ENCODE results near the gene RNF150. TPM values are rescaled to one million over a fixed set of nuclear protein-coding genes. Genes with fewer than 3 reads are reported as not detected.

Gene RNF150
- total RNA-seq, 1 experiment from 2014 or later = 0.15 TPM

DNA sequence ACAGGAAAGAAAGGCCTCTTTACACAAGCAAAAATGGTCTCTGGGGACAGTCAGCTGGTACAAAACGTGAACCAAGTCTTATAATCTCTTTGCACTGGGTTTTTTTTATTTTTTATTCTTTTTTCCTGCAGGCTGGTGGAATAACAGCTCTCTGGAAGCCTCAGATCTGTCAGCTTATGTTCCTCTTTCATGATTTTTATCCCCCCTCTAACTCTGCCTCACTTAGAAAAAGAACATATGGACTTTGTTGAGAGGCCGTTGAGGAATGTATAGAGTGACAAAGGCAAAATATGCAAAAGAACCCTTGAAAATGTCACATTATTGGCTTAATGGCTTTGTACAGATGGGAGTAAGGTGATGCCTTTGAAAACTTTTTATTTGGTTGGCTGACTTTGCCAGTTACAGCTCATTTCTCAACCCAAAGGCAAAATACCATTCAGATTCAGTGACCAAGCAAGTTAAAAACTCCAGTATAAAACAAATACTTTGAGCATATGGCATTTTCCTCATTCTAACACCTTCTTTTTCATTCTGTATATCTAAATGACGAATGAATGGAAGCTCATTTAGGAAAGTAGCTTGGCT is 111.1 kb downstream of the RNF150 start:
- no peaks in the 10 kb centered on the region for H3F3A ChIP-seq (ENCODE audit: insufficient read depth, low read depth)
- BruUV-seq (replicated peaks) = no TSS peak
- H3K4me3 ChIP-seq = no peak overlapping the region
- no peaks in the 10 kb centered on the region for H3K36me3 ChIP-seq (ENCODE audit: low read depth)
- H3K4me2 ChIP-seq = no peak overlapping the region
- ChIA-PET CTCF (interaction anchor here (0.5 kb wide), 1 partner anchor 122 kb away, joined by 4 read pairs; no protein-coding TSS in a partner anchor), POLR2A (ENCODE audit: unreplicated experiment) (interaction anchor here (0.7 kb wide), 1 partner anchor 135 kb away, joined by 10 read pairs; no protein-coding TSS in a partner anchor)
- H3K79me2 ChIP-seq (ENCODE audit: low read depth) = no peaks in the 10 kb centered on the region
- H3K4me1 ChIP-seq (replicated peaks; ENCODE audit: insufficient read depth) = no peaks in the 10 kb centered on the region
- no peaks in the 10 kb centered on the region for H3K9me3 ChIP-seq (ENCODE audit: insufficient read depth, low read depth)
- DNase-seq = no peak
- no peak overlapping the region for H2AFZ ChIP-seq
- no peaks in the 10 kb centered on the region for H3K9me2 ChIP-seq (ENCODE audit: insufficient read depth)
- TF ChIP-seq, protein P1, sequence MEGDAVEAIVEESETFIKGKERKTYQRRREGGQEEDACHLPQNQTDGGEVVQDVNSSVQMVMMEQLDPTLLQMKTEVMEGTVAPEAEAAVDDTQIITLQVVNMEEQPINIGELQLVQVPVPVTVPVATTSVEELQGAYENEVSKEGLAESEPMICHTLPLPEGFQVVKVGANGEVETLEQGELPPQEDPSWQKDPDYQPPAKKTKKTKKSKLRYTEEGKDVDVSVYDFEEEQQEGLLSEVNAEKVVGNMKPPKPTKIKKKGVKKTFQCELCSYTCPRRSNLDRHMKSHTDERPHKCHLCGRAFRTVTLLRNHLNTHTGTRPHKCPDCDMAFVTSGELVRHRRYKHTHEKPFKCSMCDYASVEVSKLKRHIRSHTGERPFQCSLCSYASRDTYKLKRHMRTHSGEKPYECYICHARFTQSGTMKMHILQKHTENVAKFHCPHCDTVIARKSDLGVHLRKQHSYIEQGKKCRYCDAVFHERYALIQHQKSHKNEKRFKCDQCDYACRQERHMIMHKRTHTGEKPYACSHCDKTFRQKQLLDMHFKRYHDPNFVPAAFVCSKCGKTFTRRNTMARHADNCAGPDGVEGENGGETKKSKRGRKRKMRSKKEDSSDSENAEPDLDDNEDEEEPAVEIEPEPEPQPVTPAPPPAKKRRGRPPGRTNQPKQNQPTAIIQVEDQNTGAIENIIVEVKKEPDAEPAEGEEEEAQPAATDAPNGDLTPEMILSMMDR (conservative IDR thresholded peaks at IDR 0.05) = no peak
- TF ChIP-seq EZH2 (IDR thresholded peaks at IDR 0.05; ENCODE audit: low read depth) = no peak
- H4K20me1 ChIP-seq (ENCODE audit: insufficient read depth) = no peaks in the 10 kb centered on the region
- H3K27ac ChIP-seq = no peak overlapping the region
- H3K27me3 ChIP-seq (ENCODE audit: insufficient read depth, low read depth) = no peaks in the 10 kb centered on the region
- intact Hi-C loops (cut with micrococcal nuclease; ENCODE audit: unreplicated experiment) = no loop called here

DNA sequence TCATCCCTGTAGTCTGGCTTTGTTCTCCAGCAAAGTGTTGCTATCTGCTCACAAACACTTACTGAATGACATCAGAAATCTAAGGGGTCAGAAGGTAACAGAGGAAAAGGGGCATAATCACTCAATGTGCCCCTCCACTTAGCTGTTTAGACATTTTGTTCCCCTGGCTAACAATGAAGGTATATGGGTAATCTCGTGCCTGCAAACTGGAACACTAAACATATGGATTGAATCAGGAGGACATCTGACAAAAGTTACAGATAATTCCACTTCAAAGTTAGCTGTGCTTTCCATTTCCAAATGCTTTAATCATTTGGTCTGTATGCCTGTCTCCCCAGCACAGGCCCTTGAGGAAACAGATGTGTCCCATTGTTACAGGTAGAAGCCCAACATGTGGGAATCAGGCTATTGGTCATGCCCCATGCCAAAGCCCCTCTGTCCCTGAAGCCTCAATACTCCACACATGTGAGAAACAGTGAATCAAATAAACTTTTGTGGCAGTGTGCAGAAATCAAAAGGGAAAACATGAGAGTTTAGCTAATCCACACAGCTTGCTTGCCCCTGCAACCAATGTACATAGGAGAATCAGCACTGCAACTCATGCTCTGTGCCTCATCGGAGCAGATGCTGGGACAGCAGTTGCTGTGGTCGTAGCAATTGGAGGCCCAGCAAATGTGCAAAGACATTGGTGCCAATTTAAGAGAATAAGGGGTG is 111.7 kb downstream of the RNF150 start:
- Histone ChIP-seq H4K20me1 (ENCODE audit: insufficient read depth) (no peaks in the 10 kb centered on the region), H3K27me3 (ENCODE audit: insufficient read depth, low read depth) (no peaks in the 10 kb centered on the region), H3K4me2 (no peak overlapping the region), H3K9me2 (ENCODE audit: insufficient read depth) (no peaks in the 10 kb centered on the region), H3F3A (ENCODE audit: insufficient read depth, low read depth) (no peaks in the 10 kb centered on the region), H3K36me3 (ENCODE audit: low read depth) (no peaks in the 10 kb centered on the region), H3K4me3 (no peak overlapping the region), H3K27ac (no peak overlapping the region), H3K79me2 (ENCODE audit: low read depth) (no peaks in the 10 kb centered on the region), H3K4me1 (replicated peaks; ENCODE audit: insufficient read depth) (no peaks in the 10 kb centered on the region), H3K9me3 (ENCODE audit: insufficient read depth, low read depth) (no peaks in the 10 kb centered on the region), H2AFZ (no peak overlapping the region)
- no peak for TF ChIP-seq EZH2 (IDR thresholded peaks at IDR 0.05; ENCODE audit: low read depth)
- TF ChIP-seq, protein P1 (conservative IDR thresholded peaks at IDR 0.05) = no peak
- ChIA-PET CTCF (no interaction called here), POLR2A (ENCODE audit: unreplicated experiment) (no interaction called here)
- DNase-seq = no peak
- no TSS peak for BruUV-seq (replicated peaks)
- intact Hi-C loops (cut with micrococcal nuclease; ENCODE audit: unreplicated experiment) = no loop called here

DNA sequence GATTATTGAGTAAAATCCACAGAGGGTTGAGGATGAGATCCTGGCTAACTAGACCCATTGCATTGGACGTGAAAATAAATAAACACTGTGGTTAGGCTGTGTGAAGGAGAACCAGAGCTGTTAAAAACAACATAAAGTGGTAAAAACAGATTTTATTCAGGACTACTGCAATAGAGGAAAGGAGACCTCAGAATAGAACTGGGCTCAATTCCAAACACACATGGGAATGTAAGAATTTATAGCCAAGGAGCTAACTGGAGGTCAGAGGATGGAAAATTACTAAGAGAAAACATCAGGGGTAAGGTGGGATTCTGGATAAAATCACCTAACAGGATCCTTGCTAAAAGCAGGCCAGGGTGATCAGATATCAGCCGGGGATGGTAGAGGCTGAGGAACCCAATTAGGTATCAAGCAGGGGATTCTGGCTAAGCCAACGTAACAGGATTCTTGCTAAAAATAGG is 112.4 kb downstream of the RNF150 start:
- Histone ChIP-seq H3K9me3 (ENCODE audit: insufficient read depth, low read depth) (no peaks in the 10 kb centered on the region), H3K4me2 (no peak overlapping the region), H3K27ac (no peak overlapping the region), H3K9me2 (ENCODE audit: insufficient read depth) (no peaks in the 10 kb centered on the region), H3F3A (ENCODE audit: insufficient read depth, low read depth) (no peaks in the 10 kb centered on the region), H3K79me2 (ENCODE audit: low read depth) (no peaks in the 10 kb centered on the region), H4K20me1 (ENCODE audit: insufficient read depth) (no peaks in the 10 kb centered on the region), H3K4me1 (replicated peaks; ENCODE audit: insufficient read depth) (no peaks in the 10 kb centered on the region), H2AFZ (no peak overlapping the region), H3K4me3 (no peak overlapping the region), H3K36me3 (ENCODE audit: low read depth) (no peaks in the 10 kb centered on the region), H3K27me3 (ENCODE audit: insufficient read depth, low read depth) (no peaks in the 10 kb centered on the region)
- CTCF ChIA-PET = no interaction called here
- intact Hi-C loops (cut with micrococcal nuclease; ENCODE audit: unreplicated experiment) = no loop called here
- no TSS peak for BruUV-seq (replicated peaks)
- DNase-seq = no peak
- POLR2A ChIA-PET (ENCODE audit: unreplicated experiment) = no interaction called here
- TF ChIP-seq, protein P1 (conservative IDR thresholded peaks at IDR 0.05) = no peak
- TF ChIP-seq EZH2 (IDR thresholded peaks at IDR 0.05; ENCODE audit: low read depth) = no peak

Data from PC-9 (cell line).